Subcutaneous adipose tissue (tissue), 4 donors: ENCODE results near the gene DLG2. TPM values are rescaled to one million over a fixed set of nuclear protein-coding genes. Genes with fewer than 3 reads are reported as not detected.

Experiments
- CTCF ChIP-seq: fragments of 450-650 bp; IDR thresholded peaks from one replicate; pipeline ENCODE4 v1.5.1; 2016; ENCODE audit warnings: low read depth, mild to moderate bottlenecking, control low read depth, antibody characterized with exemption, moderate library complexity
- total RNA-seq, 4 donors: library from RNA; depleted of rRNA; stranded (reverse); fragments of >200 nt; gene quantifications; one replicate each; pipeline ENCODE4 v1.1.0, GENCODE V29; 2016

DLG2 gene
- total RNA-seq, 4 donors from 2014 or later: 3.6 to 7.0 (median 6.1) TPM

- TF ChIP-seq CTCF: no peak
These were observed 1764.5 kb downstream of the DLG2 start for GRCh38 chr11:83862691-83863090.

GRCh38 chr11:83862033-83862432 is 1765.1 kb downstream of the DLG2 start:
- no peak for TF ChIP-seq CTCF

GRCh38 chr11:83858694-83859093 is 1768.5 kb downstream of the DLG2 start:
- no peak for TF ChIP-seq CTCF

- TF ChIP-seq CTCF: no peak
These were observed 1771.9 kb downstream of the DLG2 start for GRCh38 chr11:83855237-83855636.

GRCh38 chr11:83852775-83853442 is 1774.2 kb downstream of the DLG2 start:
- TF ChIP-seq CTCF: no peak

GRCh38 chr11:83852012-83852411 is 1775.1 kb downstream of the DLG2 start:
- no peak for TF ChIP-seq CTCF

GRCh38 chr11:83847467-83848034 is 1779.6 kb downstream of the DLG2 start:
- TF ChIP-seq CTCF: no peak
